HepG2 (cell line): ENCODE data around the gene LTBR.

ENCODE experiments used
- HMGA1 ChIP-seq: sonication (generic); formaldehyde crosslinking; conservative IDR thresholded peaks from 2 replicates; pipeline ENCODE4 v1.4.0; 2020; ENCODE audit warnings: missing genetic modification reagents
- TARDBP ChIP-seq: sonication (generic); formaldehyde crosslinking; IDR thresholded peaks from 2 replicates; pipeline ENCODE4 v1.8.0; 2022; ENCODE audit warnings: mild to moderate bottlenecking, missing genetic modification reagents
- TGIF2 ChIP-seq: IDR thresholded peaks from 2 replicates; pipeline ENCODE4 v1.6.1; 2016; ENCODE audit warnings: control low read depth, missing compliant biosample characterization
- TF ChIP-seq, protein P1 (sequence below): sonication (generic); formaldehyde crosslinking; IDR thresholded peaks from 2 replicates; pipeline ENCODE4 v1.4.0; 2020; ENCODE audit warnings: missing genetic modification reagents
- TF ChIP-seq, protein P2 (sequence below): sonication (generic); formaldehyde crosslinking; IDR thresholded peaks from 2 replicates; pipeline ENCODE4 v1.5.0; 2020; ENCODE audit warnings: mild to moderate bottlenecking, missing genetic modification reagents, moderate library complexity

DNA sequence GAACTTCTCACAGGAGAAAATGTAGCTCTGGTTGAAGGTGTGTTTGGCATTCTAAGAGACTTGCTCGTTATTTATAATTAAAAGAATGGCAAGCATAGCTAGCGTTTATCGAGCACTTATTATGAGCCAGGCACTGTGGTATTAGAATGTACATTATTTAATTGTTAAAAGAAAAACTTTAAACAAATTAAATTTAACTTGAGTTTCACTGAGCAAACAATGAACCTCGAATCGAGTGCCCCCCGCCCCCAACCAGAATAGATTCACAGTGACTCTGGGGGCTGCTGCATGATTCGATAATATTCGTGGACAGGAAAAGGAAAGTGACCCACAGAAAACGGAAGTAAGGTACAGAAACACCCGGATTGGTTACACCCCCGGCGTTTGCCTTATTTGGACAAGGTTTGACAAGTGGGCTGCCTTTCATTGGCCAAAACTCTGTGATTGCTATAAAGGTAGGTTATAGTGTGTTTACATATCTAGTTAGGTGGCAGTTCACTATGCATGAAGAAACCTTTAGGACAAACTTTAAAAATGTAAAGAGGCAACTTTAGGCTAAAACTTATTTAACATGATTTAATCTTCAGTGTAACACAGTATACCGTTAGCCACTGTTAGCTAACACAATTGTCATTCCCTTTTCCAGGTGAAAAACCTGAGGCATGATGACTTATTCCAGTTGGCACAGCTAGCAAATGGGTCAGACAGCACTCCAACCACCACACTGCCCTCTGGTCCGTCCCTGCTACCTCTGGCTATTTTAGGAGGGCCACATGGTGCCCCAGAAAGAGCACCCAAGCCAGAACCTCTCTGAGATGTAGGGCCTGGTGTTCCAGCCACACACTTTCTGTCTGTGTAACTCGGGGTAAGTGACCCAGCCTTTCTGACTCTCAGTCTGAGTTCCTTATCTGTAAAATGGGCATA lies 15.7 kb upstream of the LTBR start:
- TF ChIP-seq TARDBP (no peak), HMGA1 (no peak), TGIF2 (CRISPR knock-in tag) (no peak)
- TF ChIP-seq, protein P1, sequence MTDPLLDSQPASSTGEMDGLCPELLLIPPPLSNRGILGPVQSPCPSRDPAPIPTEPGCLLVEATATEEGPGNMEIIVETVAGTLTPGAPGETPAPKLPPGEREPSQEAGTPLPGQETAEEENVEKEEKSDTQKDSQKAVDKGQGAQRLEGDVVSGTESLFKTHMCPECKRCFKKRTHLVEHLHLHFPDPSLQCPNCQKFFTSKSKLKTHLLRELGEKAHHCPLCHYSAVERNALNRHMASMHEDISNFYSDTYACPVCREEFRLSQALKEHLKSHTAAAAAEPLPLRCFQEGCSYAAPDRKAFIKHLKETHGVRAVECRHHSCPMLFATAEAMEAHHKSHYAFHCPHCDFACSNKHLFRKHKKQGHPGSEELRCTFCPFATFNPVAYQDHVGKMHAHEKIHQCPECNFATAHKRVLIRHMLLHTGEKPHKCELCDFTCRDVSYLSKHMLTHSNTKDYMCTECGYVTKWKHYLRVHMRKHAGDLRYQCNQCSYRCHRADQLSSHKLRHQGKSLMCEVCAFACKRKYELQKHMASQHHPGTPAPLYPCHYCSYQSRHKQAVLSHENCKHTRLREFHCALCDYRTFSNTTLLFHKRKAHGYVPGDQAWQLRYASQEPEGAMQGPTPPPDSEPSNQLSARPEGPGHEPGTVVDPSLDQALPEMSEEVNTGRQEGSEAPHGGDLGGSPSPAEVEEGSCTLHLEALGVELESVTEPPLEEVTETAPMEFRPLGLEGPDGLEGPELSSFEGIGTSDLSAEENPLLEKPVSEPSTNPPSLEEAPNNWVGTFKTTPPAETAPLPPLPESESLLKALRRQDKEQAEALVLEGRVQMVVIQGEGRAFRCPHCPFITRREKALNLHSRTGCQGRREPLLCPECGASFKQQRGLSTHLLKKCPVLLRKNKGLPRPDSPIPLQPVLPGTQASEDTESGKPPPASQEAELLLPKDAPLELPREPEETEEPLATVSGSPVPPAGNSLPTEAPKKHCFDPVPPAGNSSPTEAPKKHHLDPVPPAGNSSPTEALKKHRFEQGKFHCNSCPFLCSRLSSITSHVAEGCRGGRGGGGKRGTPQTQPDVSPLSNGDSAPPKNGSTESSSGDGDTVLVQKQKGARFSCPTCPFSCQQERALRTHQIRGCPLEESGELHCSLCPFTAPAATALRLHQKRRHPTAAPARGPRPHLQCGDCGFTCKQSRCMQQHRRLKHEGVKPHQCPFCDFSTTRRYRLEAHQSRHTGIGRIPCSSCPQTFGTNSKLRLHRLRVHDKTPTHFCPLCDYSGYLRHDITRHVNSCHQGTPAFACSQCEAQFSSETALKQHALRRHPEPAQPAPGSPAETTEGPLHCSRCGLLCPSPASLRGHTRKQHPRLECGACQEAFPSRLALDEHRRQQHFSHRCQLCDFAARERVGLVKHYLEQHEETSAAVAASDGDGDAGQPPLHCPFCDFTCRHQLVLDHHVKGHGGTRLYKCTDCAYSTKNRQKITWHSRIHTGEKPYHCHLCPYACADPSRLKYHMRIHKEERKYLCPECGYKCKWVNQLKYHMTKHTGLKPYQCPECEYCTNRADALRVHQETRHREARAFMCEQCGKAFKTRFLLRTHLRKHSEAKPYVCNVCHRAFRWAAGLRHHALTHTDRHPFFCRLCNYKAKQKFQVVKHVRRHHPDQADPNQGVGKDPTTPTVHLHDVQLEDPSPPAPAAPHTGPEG (CRISPR knock-in tag): no peak
- TF ChIP-seq, protein P2, sequence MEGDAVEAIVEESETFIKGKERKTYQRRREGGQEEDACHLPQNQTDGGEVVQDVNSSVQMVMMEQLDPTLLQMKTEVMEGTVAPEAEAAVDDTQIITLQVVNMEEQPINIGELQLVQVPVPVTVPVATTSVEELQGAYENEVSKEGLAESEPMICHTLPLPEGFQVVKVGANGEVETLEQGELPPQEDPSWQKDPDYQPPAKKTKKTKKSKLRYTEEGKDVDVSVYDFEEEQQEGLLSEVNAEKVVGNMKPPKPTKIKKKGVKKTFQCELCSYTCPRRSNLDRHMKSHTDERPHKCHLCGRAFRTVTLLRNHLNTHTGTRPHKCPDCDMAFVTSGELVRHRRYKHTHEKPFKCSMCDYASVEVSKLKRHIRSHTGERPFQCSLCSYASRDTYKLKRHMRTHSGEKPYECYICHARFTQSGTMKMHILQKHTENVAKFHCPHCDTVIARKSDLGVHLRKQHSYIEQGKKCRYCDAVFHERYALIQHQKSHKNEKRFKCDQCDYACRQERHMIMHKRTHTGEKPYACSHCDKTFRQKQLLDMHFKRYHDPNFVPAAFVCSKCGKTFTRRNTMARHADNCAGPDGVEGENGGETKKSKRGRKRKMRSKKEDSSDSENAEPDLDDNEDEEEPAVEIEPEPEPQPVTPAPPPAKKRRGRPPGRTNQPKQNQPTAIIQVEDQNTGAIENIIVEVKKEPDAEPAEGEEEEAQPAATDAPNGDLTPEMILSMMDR (CRISPR knock-in tag): no peak
